Endothelial cell of umbilical vein (primary cell): ENCODE results near the gene WIZ. TPM values are rescaled to one million over a fixed set of nuclear protein-coding genes. Genes with fewer than 3 reads are reported as not detected.

Experiments used
- BruUV-seq: library from RNA; stranded (reverse); fragments of 400-500 nt; replicated peaks from 2 replicates; lab custom pipeline; 2021; lab: Mats Ljungman, UMichigan
- CTCF ChIA-PET: fragments of 300-600, 350-600 bp; sonication (Branson Sonifier 250); formaldehyde crosslinking; loops from one replicate; lab custom pipeline; 2021; ENCODE audit warnings: antibody characterized with exemption, inconsistent platforms; lab: Charles Lee
- POLR2A ChIA-PET: fragments of 300-600, 350-600 bp; sonication (Branson Sonifier 250); formaldehyde crosslinking; loops from one replicate; lab custom pipeline; 2021; ENCODE audit warnings: antibody characterized with exemption, inconsistent platforms; lab: Charles Lee
- DNase-seq: peaks from one replicate; pipeline ENCODE4 v3.0.0-alpha.2; 2011; ENCODE audit warnings: low read depth, low spot score
- FAIRE-seq: peaks from 2 replicates; lab custom pipeline; 2011; peaks lifted over from hg19 to GRCh38; lab: Jason Lieb, UNC
- H2AFZ ChIP-seq: 2 replicates; pipeline ENCODE4 v1.6.0; 2012; ENCODE audit warnings: low read depth, low read length, control low read depth, inconsistent platforms
- H3K27ac ChIP-seq: 2 replicates; pipeline ENCODE4 v1.5.1; 2011; ENCODE audit warnings: low read depth, mild to moderate bottlenecking, control low read depth, low read length, moderate library complexity; ENCODE audit not compliant: insufficient read depth
- H3K27me3 ChIP-seq, 2 experiments: 2 replicates each; pipeline versions ENCODE4 v1.6.0 to v1.6.1; 2011; ENCODE audit warnings: low read length in 2 of 2, mixed read lengths in 1 of 2; ENCODE audit not compliant: control insufficient read depth in 2 of 2, insufficient read depth in 2 of 2
- H3K36me3 ChIP-seq, 2 experiments: 2 replicates in 1 of 2; 3 replicates in 1 of 2; pipeline ENCODE4 v1.5.1; 2011; ENCODE audit warnings: low read length in 2 of 2, mild to moderate bottlenecking in 1 of 2, moderate library complexity in 1 of 2; ENCODE audit not compliant: control insufficient read depth in 2 of 2, insufficient read depth in 2 of 2; ENCODE audit errors: extremely low read depth in 1 of 2
- H3K4me1 ChIP-seq: 3 replicates; pipeline ENCODE4 v1.5.1; 2011; ENCODE audit warnings: mild to moderate bottlenecking, low read length; ENCODE audit not compliant: control insufficient read depth, insufficient read depth; ENCODE audit errors: extremely low read depth
- H3K4me2 ChIP-seq: 2 replicates; pipeline ENCODE4 v1.6.1; 2011; ENCODE audit warnings: low read length, control low read depth, mixed read lengths; ENCODE audit not compliant: insufficient read depth
- H3K4me3 ChIP-seq, 3 experiments: fragments of 200-600 bp in 1 of 3; sonication (generic), shearing (Covaris generic) in 1 of 3; replicated peaks in 1 of 3; 2 replicates each; pipeline ENCODE4 v1.5.1; 2011 to 2016; ENCODE audit warnings: control low read depth in 3 of 3, low read length in 3 of 3, mild to moderate bottlenecking in 2 of 3, inconsistent platforms in 1 of 3, low read depth in 1 of 3, moderate library complexity in 1 of 3; ENCODE audit not compliant: insufficient read depth in 1 of 3
- H3K79me2 ChIP-seq: 2 replicates; pipeline ENCODE4 v1.6.0; 2012; ENCODE audit warnings: low read length, inconsistent platforms; ENCODE audit not compliant: control insufficient read depth, insufficient read depth
- H3K9ac ChIP-seq: replicated peaks from 2 replicates; pipeline ENCODE3; 2011; ENCODE audit warnings: low read length, control low read depth; ENCODE audit not compliant: insufficient read depth; ENCODE audit errors: extremely low read depth
- H3K9me1 ChIP-seq: replicated peaks from 3 replicates; pipeline ENCODE4 v1.6.0; 2011; ENCODE audit warnings: mild to moderate bottlenecking, low read length; ENCODE audit not compliant: control insufficient read depth, insufficient read depth; ENCODE audit errors: extremely low read depth
- H3K9me3 ChIP-seq: replicated peaks from 2 replicates; pipeline ENCODE4 v1.5.1; 2012; ENCODE audit warnings: low read length, inconsistent platforms; ENCODE audit not compliant: control insufficient read depth, insufficient read depth
- H4K20me1 ChIP-seq: replicated peaks from 2 replicates; pipeline ENCODE3; 2011; ENCODE audit warnings: mild to moderate bottlenecking, low read length; ENCODE audit not compliant: control insufficient read depth, insufficient read depth; ENCODE audit errors: extremely low read depth
- CTCF ChIP-seq, 2 donors: IDR thresholded peaks; 1 replicate in 1 of 2; 2 replicates in 1 of 2; pipeline ENCODE4 v1.5.1; 2011; ENCODE audit warnings: low read length in 2 of 2, mild to moderate bottlenecking in 2 of 2, moderate library complexity in 2 of 2, control low read depth in 1 of 2, inconsistent platforms in 1 of 2, low read depth in 1 of 2; ENCODE audit not compliant: insufficient read depth in 1 of 2; ENCODE audit errors: extremely low read depth in 1 of 2
- EZH2 ChIP-seq: IDR thresholded peaks from 2 replicates; pipeline ENCODE4 v1.6.1; 2012; ENCODE audit warnings: borderline replicate concordance, low read depth, mild to moderate bottlenecking, moderate library complexity, low read length, inconsistent platforms; ENCODE audit not compliant: severe bottlenecking
- FOS ChIP-seq: IDR thresholded peaks from 2 replicates; pipeline ENCODE4 v1.6.1; 2011; ENCODE audit warnings: mild to moderate bottlenecking, low read length, moderate library complexity, borderline replicate concordance; ENCODE audit not compliant: insufficient read depth
- GATA2 ChIP-seq: IDR thresholded peaks from 2 replicates; pipeline ENCODE4 v1.7.0; 2011; ENCODE audit warnings: low read depth, mild to moderate bottlenecking, moderate library complexity, mixed read lengths, low read length; ENCODE audit not compliant: insufficient read length, insufficient read depth
- JUN ChIP-seq: IDR thresholded peaks from 2 replicates; pipeline ENCODE4 v1.6.1; 2011; ENCODE audit warnings: borderline replicate concordance, low read depth; ENCODE audit not compliant: insufficient read length, insufficient read depth
- MAX ChIP-seq: IDR thresholded peaks from 2 replicates; pipeline ENCODE4 v1.6.1; 2011; ENCODE audit not compliant: insufficient read depth, insufficient read length
- MYC ChIP-seq: IDR thresholded peaks from one replicate; pipeline ENCODE4 v1.6.1; 2011; ENCODE audit warnings: mild to moderate bottlenecking, low read depth, low read length
- POLR2A ChIP-seq: IDR thresholded peaks from 2 replicates; pipeline ENCODE4 v1.6.1; 2012; ENCODE audit warnings: low read depth, mild to moderate bottlenecking, control low read depth, low read length
- POLR2AphosphoS5 ChIP-seq: IDR thresholded peaks from 2 replicates; pipeline ENCODE4 v1.6.1; 2012; ENCODE audit warnings: low read depth, mild to moderate bottlenecking, control low read depth, low read length, moderate library complexity; ENCODE audit not compliant: insufficient read depth
- dilution Hi-C: fragments of 300-500 bp; cut with MboI; formaldehyde crosslinking; loops from one replicate; pipeline ENCODE4 v1.15.0; 2019; ENCODE audit warnings: low sequenced_read_pairs; ENCODE audit not compliant: extremely low pct_ligation_motif_present
- intact Hi-C: fragments of 100-400 bp; cut with micrococcal nuclease; formaldehyde crosslinking; loops from one replicate; pipeline ENCODE4 v1.10.0; 2022
- polyA plus RNA-seq, 4 experiments: library from polyadenylated mRNA; depleted of rRNA in 3 of 4; stranded (reverse) in 3 of 4; unstranded in 1 of 4; fragments of >200 nt; gene quantifications; 2 replicates each; pipeline versions ENCODE4 v1.2.1 to v1.2.3, GENCODE V29; 2011 to 2012; ENCODE audit warnings: missing spikeins in 1 of 4
- total RNA-seq: library from RNA; stranded (reverse); gene quantifications from 2 replicates; pipeline ENCODE4 v1.2.3, GENCODE V29; 2021

The WIZ gene
- total and polyA plus RNA-seq, 2 donors (not counting 3 experiments of a cell fraction or from before 2014, with no cell fraction given): 21.0 to 47.2 TPM

- no TSS peak for BruUV-seq
- Histone ChIP-seq H3K9me1 (no peaks in the 10 kb centered on the region), H3K9ac (no peak overlapping the region), H2AFZ (no peak overlapping the region), H3K4me1 (peaks cover 8% of the 10 kb centered on the region), H3K4me3 (no peak overlapping the region), H4K20me1 (no peaks in the 10 kb centered on the region), H3K27me3 (no peaks in the 10 kb centered on the region), H3K4me2 (no peak overlapping the region), H3K27ac (no peak overlapping the region), H3K79me2 (peaks cover 40% of the 10 kb centered on the region), H3K9me3 (no peaks in the 10 kb centered on the region), H3K36me3 (peaks cover 10 to 56% of the 10 kb centered on the region in 2 experiments)
- intact Hi-C loops: no loop called here
- FAIRE-seq (no peak), DNase-seq (no peak)
- POLR2A ChIA-PET: interaction anchor here (0.6 kb wide), 1 partner anchor 46 kb away, joined by 5 read pairs; no protein-coding TSS in a partner anchor
- dilution Hi-C loops: no loop called here
- TF ChIP-seq POLR2A (no peak), MAX (no peak), GATA2 (no peak), EZH2 (no peak), JUN (no peak), FOS (no peak), POLR2AphosphoS5 (no peak), MYC (no peak), CTCF (IDR thresholded peaks at IDR 0.05; ENCODE audit: extremely low read depth in 1 of 2, insufficient read depth in 1 of 2, low read depth in 1 of 2, low read length in 2 of 2) (no peak)
- CTCF ChIA-PET: no interaction called here
Observed at GRCh38 chr19:15426485-15427349, 23.0 kb downstream of the WIZ start.
